Measurements from ENCODE around the gene OCA2.

- no peak for TF ChIP-seq RAD21 (IDR thresholded peaks at IDR 0.05; ENCODE audit: low read depth)
- TF ChIP-seq YY1 (IDR thresholded peaks at IDR 0.05; ENCODE audit: low read depth) = no peak
- TF ChIP-seq EP300 (IDR thresholded peaks at IDR 0.05; ENCODE audit: borderline replicate concordance) = no peak
- no peak for TF ChIP-seq USF1 (IDR thresholded peaks at IDR 0.05)
- no peak for TF ChIP-seq TAF1 (IDR thresholded peaks at IDR 0.05; ENCODE audit: low read depth)
- no peak for TF ChIP-seq MAX (IDR thresholded peaks at IDR 0.05)
- no peak for TF ChIP-seq CREB1 (IDR thresholded peaks at IDR 0.05; ENCODE audit: low read depth)
- TF ChIP-seq TEAD4 (IDR thresholded peaks at IDR 0.05) = no peak
- TF ChIP-seq TCF12 (IDR thresholded peaks at IDR 0.05; ENCODE audit: low read depth) = no peak
- no peak for TF ChIP-seq EGR1 (IDR thresholded peaks at IDR 0.05)
- no peak for TF ChIP-seq FOXM1 (IDR thresholded peaks at IDR 0.05; ENCODE audit: borderline replicate concordance, low read depth)
- no peak for TF ChIP-seq REST (IDR thresholded peaks at IDR 0.05; ENCODE audit: low read depth)
- no peak for TF ChIP-seq ZBTB7A (IDR thresholded peaks at IDR 0.05; ENCODE audit: low read depth)
Observed at GRCh38 chr15:28014623-28015200, 84.4 kb downstream of the OCA2 start.
